ENCODE results near the gene DPYSL3.

DNA sequence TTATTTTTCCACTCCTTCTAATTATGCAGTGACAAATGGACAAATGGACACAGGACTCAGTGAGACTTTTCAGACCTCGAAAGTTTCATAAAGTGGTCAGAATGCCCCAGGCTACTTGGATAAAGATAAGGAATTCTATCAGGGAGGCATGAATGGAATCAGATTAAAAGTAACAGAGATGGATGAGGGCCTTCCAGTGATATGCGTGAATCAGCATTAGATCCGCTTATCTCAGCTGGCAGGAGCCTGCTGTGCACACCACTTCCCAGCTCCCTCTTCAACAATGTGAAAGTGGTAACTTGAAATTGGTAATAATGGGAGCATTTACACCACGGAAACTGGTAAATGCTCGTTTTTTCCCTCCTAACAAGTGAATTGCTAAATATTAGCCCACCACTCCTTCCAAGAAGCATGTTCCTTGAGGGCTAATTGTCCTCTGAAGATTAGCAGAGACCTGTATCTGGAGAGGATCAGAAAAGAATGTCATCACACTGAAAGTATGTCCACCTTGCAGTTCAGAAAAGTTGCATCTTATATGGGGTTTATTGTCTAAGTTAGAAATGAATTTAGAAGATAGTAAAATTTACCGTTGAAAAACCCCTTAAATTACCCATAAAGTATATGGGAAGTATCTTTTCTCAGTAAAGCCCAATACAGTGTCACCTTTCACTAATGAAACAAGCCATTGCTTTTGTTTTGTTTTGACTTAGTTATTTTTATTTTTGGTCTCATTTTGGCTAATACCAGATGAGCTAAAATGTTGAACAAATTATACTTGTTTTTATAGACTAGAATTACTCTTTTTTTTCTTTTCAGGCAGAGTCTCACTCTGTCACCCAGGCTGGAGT is 125.3 kb downstream of the DPYSL3 start:
- no peak for TF ChIP-seq EZH2 (IDR thresholded peaks at IDR 0.05; ENCODE audit: insufficient read depth, poor library complexity, severe bottlenecking)
- TF ChIP-seq EZH2phosphoT487 (IDR thresholded peaks at IDR 0.05; ENCODE audit: insufficient read depth, low read depth): no peak
